KOPT-K1 (cell line): ENCODE results near the gene GSTA5.
"Not testable (repeated sequence)": the region's sequence is repeated elsewhere in the genome, so short reads cannot be mapped to it uniquely, and the experiment has no call there.

ENCODE experiments used
- H3K27ac ChIP-seq: fragments of 200-600 bp; sonication (generic); 2 replicates; pipeline ENCODE4 v1.5.1; 2016; ENCODE audit warnings: antibody characterized with exemption, mild to moderate bottlenecking, low read depth, low read length; ENCODE audit not compliant: poor library complexity, severe bottlenecking
- H3K36me3 ChIP-seq: fragments of 200-600 bp; sonication (generic); 2 replicates; pipeline ENCODE4 v1.5.1; 2017; ENCODE audit warnings: antibody characterized with exemption, mild to moderate bottlenecking, low read length, moderate library complexity; ENCODE audit not compliant: insufficient read depth
- H3K9me3 ChIP-seq: fragments of 200-600 bp; sonication (generic); 2 replicates; pipeline ENCODE4 v1.5.1; 2017; ENCODE audit warnings: antibody characterized with exemption, low read length, mild to moderate bottlenecking; ENCODE audit not compliant: insufficient read depth, poor library complexity, severe bottlenecking

The GSTA5 gene

DNA sequence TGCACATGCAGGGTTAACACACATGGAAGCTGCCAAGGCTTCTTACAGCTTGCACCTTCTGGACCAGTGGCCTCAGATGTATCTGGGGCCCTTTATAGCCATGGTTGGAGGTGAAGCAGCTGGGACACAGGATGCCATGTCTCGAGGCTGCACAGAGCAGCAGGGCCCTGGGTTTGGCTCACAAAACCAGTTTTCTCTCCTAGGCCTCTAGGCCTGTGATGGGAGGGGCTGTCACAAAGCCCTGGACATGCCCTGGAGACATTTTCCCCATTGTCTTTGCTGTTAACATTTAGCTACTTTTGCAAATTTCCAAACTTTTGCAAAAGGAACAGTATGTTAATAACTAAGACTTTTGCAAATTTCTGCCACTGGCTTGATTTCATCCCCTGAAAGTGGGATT is 18.8 kb downstream of the GSTA5 start:
- Histone ChIP-seq H3K9me3 (no peaks in the 10 kb centered on the region), H3K36me3 (no peaks in the 10 kb centered on the region), H3K27ac (no peak overlapping the region)

DNA sequence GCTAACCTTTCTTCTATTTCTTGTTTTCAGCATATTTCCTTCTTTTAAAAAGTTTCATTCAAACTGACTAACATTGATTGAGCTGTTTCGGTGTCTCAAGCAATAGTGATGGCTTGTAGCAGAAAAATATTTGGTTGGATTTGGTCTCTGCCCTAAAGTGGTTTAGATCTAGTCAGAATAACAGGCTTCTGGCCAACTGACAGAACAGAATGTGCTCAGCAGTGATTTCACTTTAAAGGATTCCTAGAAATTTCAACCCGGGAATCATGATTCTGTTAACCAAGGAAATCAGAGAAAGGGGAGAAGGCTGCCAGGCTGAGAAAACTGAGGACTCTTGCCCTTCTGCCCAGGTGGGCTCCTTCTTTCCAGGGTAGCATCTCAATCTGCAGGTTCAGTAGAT is 20.4 kb downstream of the GSTA5 start:
- H3K36me3 ChIP-seq: no peaks in the 10 kb centered on the region
- no peaks in the 10 kb centered on the region for H3K9me3 ChIP-seq
- no peak overlapping the region for H3K27ac ChIP-seq

DNA sequence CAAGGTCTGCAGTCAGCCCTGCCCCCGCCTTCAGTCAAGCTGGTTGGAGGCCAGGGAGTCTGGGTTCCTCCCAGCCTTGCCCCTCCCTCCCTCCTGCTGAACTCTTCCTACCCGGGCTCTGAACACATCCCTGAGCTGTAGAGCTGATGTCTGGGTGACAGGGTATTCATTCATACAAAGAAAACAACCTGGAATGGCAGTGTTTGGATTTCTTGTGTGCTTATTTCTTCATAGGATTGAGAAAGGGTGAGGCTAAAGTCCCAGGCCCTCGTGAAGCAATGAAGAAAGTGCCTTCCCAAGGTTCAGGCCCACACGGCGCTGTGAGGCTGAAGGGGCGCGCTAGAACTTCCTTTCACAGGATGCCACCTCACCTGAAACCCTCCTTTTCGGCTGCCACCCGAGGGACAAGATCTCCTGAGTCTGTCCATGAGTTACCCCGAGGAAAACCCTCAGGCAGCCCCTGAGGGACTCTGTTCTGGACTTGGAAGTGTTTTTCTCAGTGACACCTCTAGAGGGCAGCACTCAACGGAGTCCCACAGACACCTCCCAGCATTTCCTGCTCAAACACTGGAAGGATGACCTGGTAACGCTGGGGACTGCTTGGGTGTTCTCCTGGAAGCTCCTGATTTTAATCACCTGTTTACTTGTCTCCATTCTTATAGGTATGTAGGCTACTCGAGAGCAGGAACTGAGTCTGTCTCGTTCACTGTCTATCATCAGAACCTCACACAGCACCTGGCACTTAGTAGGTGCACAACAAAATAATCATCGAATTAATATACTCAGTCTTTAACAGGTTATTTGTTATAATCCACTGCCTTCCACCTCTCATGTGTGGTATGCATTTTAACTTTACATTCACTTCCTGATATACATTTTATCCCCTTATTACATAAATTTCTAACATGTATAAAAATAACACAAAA is 25.2 kb downstream of the GSTA5 start:
- no peaks in the 10 kb centered on the region for H3K9me3 ChIP-seq
- no peaks in the 10 kb centered on the region for H3K36me3 ChIP-seq
- H3K27ac ChIP-seq: no peak overlapping the region

DNA sequence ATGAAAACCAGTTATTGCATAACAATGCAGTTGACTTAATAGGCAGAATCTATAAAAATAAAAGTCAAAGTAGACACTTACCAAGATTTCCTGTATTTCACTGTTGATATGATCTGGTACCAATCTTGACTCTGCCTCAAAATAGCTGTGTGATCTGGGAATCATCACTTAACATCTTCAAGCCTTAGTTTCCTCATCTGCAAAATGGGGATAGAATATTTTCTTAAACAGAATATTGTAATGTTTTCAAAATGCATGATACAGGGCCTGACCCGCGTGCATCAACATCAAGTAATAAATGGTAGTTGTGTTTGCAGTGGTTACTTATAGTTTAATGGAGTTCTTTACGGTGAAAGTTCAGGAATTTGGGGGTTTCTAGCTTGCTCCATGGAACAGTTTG is 26.1 kb downstream of the GSTA5 start:
- not testable (repeated sequence) for H3K9me3 ChIP-seq, H3K27ac ChIP-seq, H3K36me3 ChIP-seq

DNA sequence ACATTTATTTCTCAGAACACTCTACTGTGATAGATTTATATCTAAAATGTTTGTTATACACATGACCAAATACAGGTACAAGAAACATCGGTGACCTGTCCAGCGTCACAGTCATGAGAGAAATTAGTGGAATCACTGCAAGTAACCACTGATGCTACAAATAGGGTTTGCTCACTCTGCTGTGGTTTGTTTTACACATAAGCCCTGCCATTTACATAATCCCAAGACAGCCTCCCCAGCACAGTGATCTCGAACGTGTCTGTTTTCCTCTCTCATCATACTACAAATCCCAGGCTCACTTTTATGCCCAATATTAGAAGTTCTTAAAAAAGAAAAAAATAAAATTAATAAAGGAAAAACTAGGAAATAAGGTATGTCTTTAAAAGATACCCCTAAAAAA is 30.8 kb downstream of the GSTA5 start:
- not testable (repeated sequence) for H3K36me3 ChIP-seq, H3K9me3 ChIP-seq, H3K27ac ChIP-seq

DNA sequence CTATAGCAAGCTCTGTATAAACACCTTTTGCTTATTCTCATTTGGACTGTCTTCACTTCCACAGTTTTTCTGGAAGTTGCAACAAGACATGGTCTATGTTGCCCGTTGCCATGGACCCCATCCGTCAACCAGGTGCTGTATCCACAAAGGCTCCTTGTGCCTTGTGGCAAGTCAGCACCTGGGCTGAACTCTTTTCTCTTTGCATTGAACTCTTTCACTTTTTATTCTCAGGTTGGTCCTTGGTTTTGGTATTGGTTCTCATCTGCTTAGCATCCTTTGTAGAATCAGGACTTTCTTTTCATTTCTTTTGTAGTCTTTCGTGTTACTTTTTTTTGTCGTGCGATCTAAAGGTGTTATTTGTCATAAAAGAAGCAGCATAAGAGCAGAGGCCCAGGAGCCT is 32.0 kb downstream of the GSTA5 start:
- no peak overlapping the region for H3K27ac ChIP-seq
- H3K36me3 ChIP-seq: no peaks in the 10 kb centered on the region
- H3K9me3 ChIP-seq: no peaks in the 10 kb centered on the region

DNA sequence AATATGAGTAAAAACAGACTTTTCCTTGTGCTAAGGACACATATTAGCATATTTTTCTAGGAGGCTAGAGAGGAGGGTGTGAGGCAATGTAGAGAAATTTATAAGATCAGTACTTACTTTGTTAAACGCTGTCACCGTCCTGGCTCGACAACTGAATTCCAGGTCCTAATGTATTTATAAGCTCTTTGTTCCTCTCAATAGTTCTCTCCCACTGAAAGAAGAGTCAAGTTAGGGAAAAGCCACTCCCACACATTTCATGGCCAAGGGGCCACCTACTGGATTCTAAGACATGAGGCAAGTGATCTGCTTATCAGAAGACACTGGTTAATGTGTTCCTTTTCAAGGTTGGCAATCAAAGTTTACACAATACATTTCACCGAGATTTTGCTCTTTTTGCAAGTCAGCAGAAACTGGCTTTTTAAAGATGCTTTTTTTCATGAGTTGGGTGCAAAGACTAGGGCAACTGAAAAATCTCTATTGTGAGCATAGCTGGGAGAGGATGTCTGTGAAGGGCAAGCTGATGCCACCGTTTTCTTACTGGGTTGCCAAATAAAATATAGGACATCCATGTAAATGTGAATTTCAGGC is 36.9 kb downstream of the GSTA5 start, which contains the start of gene GSTA1:
Gene GSTA1, minus strand, starts transcription at position 149 of the 588 bp plus-strand sequence. CDS start 4,549 bp downstream, outside the sequence.
- H3K27ac ChIP-seq, H3K9me3 ChIP-seq, H3K36me3 ChIP-seq: not testable (repeated sequence)

DNA sequence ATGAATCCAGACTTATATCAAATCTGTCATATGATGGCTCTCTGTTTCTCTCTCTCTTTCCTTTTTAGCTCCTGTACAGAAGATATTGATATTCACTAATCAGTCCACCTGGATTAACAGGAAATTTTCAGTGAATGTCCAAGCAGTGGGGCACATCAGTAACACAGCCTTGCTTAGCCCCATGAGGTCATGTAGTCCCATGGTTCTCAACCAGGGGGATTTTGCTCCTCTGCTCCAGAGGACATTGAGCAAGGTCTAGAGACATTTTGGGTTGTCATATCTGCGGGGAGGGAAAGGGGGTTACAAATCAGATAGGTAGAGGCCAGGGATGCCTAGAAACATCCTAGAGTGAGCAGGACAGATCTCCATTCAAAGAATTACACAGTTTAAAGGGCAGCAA is 37.8 kb downstream of the GSTA5 start:
- Histone ChIP-seq H3K36me3 (no peaks in the 10 kb centered on the region), H3K9me3 (no peaks in the 10 kb centered on the region)

DNA sequence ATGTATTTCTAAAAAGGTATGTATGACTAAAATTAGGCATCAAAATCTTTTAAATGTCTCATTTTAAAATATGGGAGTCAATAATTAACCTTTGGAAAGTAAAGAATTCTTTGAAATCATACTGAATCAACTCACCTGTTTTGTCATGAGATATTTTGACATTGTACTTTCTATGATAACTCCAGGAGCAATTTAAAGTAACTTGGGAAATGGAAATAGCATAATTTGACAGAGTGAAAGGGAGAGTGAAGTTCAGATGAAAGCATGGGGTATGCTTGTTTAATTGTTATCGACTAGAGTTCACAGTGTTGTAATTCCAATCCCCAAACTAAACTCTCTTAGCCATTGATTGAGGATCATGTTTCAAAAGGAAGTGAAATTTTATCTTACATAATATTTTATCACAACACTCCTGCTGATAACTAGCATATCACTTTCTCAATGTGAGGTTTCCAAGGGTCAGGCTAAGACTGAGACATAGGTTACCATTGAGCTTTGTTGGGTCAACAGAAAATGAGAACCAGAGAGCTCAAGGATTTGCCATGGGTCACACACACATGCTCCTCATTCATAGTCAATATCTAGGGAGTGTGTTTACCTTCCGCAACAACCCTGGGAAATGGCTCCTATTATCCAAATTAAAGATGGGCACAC is 39.3 kb downstream of the GSTA5 start:
- Histone ChIP-seq H3K9me3 (no peaks in the 10 kb centered on the region), H3K36me3 (no peaks in the 10 kb centered on the region), H3K27ac (no peak overlapping the region)

More for the DNA sequence above, 37.8 kb downstream of the GSTA5 start:
- no peak overlapping the region for H3K27ac ChIP-seq

DNA sequence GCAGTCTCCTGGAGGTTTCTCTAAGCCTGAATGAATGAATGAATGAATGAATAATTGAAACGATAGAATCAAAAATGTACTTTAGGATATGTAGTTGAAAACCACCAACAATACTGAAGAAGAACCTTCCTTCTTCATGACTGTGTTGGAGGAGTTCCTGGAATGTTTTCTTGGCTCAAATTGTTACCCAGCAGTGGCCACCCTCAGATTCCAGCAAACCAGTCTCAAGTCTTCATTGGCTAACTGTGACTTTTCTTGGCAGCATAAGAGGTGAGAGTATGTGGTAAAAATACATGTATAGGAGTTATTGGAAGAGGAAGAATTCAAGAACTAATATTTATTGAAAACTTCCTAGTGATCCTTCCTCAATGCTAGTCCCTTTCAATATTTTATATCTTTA is 41.3 kb downstream of the GSTA5 start:
- H3K27ac ChIP-seq, H3K36me3 ChIP-seq, H3K9me3 ChIP-seq: not testable (repeated sequence)

DNA sequence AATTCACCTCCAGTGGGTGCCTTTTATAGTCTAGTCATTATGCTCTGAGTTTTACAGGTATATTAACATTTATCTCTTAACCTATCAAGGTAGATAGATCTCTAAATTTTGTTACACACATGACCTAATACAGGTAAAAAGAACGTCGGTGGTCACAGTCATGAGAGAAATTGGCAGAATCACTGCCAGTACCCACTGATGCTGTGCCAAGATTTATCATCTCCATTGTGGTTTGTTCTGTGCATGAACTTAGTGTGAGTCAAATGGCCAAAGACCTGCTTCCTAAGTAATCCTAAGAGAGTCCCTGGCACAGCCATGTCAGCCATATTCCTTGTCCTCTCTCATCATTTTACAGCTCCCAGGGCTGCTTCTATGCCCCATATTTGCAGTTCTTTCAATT is 46.2 kb downstream of the GSTA5 start:
- not testable (repeated sequence) for H3K27ac ChIP-seq, H3K9me3 ChIP-seq, H3K36me3 ChIP-seq

DNA sequence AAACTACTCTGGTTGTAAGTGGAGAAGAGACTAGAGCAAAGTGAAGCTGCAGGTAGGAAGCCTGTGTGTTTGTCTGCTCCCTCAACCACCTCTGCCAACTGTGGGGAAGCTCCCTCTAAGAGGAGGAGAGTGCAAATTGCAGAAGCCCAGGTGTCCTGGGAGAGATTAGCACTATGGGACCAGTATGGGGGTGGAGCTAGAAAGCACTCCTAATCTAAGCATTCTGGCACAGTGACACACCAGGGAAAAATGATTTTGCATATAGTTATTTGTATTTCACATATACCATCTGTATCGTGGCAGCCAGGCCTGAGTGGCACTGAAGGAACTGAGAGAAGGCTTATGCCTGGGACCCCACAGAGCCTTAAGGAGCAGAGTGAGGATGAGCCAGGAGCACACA is 49.8 kb downstream of the GSTA5 start:
- H3K9me3 ChIP-seq: peaks cover 14% of the 10 kb centered on the region
- H3K27ac ChIP-seq: no peak overlapping the region
- no peaks in the 10 kb centered on the region for H3K36me3 ChIP-seq

DNA sequence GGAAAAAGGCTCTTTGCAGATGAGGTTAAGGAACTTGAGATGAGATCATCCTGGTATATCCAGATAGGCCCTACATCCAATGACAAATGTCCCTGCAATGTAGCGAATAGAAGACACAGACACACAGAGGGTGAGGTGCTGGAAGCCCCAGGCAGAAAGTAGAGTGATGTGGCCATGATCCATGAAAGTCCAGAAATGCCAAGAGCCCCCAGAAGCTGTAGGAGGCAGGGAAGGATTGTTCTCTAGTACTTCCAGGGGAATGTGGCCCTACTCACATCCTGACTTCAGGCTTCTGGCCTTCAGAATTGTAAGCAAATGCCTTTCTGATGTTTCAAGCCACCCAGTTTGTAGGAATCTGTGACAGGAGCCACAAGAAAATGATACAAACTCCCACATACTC is 51.0 kb downstream of the GSTA5 start:
- not testable (repeated sequence) for H3K36me3 ChIP-seq, H3K27ac ChIP-seq
- peaks cover 14% of the 10 kb centered on the region for H3K9me3 ChIP-seq

DNA sequence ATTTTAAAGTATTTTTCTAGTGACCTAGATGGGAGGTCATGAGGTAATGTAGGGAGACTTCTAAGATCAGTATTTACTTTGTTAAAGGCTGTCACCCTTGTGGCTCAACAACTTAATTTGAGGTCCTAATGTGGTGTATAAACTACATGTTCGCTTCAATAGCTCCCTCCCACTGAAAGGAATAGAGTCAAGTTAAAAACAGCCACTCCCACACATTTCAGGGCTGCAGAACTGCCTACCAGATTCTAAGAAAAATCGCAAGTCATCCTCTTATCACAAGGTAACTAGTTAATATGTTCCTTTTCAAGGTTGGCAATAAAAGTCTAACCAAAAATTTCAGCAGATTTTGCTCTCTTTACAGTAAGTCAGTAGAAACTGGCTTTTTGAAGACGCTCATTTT is 52.1 kb downstream of the GSTA5 start:
- Histone ChIP-seq H3K9me3 (peaks cover 14% of the 10 kb centered on the region), H3K27ac (no peak overlapping the region), H3K36me3 (no peaks in the 10 kb centered on the region)

DNA sequence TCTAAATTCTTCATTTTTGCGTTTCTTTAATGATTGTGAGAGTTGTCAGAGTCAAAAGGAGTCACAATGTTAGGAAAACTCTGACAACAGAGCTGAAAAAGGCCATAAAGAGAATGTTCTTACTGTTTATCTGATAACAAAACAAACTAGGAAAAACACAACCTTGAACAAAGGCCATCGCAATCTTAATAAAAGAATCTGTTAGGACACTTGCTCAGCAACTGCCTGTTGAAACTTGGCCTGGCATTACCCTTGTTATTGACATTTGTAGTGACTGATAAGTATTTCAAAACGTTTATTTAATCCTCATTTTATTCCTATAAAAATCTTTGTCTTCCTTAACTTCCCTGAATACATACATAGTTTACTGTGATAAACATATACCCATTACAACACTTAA is 52.7 kb downstream of the GSTA5 start:
- no peak overlapping the region for H3K27ac ChIP-seq
- H3K9me3 ChIP-seq: peaks cover 14% of the 10 kb centered on the region
- no peaks in the 10 kb centered on the region for H3K36me3 ChIP-seq
